HG03196 (cell line): ENCODE measurements around the gene CEBPB.

Experiments
- ATAC-seq: cut with Tn5 transposase; IDR thresholded peaks from one replicate; pipeline ENCODE4 v1.9.1; 2021; ENCODE audit not compliant: unreplicated experiment

CEBPB gene

DNA sequence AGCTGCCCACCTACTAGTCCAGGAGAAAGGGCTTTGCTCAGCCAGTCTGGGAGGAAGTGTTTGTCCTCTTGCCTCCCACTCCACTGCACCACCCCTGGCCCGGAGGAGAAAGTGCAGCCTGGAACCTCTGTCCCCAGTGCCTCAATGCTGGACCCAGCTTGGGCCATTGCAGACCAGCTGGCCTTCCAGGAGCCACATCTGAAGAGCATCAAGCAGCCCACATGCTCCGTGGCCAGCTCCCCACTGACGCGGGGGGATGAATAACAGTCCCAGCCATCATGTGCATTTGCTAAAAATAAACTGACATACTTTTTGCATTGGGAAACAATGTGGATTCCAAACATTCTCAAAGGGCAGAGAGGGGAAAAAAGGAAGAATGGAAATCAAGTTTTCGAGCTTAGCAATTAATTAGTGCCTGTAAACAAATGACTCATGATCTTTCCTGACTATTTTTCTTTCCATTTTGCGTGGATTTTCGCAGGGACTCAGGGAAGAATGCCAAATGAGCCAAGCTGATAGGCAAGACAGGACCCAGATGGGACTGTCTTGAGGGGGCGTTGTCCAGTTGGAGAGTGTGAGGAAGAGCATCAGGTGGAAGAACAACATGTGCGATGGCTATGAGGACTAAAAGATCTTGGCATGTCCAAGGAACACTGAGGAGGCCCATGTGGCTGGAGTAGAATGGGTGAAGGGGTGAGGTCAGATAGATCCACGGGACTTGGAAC is 34.1 kb downstream of the CEBPB start:
- ATAC-seq = no peak

DNA sequence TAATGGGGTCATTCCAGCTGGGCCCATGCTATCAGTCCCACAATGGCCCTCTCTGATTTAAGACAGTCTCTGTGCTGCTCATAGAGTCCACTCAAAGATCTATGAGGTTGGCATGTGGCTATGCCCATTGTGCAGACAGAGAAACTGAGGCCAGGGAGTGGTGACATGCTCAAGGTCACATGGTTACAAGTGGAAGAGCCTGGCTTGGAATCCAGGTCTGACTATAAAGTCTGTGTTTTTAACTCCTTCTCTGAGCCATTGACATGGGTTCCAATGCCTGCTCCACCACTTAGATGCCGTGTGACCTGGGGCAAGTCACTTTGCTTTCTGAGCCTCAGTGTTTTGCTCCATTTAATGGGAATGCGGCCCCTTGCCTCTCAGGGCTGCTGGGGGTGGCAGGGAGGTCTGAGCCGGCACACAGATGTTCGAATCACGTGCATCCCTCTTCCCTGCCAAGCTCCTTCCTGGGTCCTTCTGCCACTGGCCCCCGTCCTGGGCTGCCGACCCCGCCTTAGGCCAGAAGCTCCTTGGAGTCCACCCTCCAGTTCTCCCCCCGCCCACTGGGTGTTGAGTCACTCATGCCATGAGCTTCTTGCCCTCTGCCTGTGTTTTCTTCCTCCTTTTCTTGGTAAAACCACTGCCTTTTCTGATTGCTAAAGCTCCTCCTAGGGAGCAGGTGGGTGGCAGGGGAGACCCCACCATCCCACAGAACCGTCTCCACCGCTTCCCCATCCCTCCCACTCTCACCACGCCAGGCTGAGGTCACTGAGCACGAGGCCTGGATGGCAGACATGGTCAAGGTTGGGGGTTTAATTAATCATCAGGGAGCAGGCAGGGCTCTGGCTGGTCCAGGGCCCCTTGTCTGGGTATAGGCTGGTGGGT is 35.7 kb downstream of the CEBPB start:
- no peak for ATAC-seq

DNA sequence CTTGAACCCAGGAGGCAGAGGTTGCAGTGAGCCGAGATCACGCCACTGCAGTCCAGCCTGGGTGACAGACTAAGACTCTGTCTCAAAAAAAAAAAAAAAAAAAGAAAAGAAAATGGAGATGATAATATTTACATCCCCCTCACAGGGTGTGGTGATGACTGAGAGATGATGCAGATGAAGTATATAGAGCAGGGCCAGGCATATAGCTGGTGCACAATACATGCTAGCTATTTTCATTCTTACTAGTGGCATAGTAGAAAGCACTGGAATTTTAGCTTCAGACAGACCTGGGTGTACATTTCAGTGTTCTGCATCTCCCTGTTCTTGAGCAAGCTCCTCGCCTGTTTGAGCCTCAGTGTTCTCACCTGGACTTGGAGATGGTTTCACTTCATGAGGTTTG is 36.9 kb downstream of the CEBPB start:
- no peak for ATAC-seq

DNA sequence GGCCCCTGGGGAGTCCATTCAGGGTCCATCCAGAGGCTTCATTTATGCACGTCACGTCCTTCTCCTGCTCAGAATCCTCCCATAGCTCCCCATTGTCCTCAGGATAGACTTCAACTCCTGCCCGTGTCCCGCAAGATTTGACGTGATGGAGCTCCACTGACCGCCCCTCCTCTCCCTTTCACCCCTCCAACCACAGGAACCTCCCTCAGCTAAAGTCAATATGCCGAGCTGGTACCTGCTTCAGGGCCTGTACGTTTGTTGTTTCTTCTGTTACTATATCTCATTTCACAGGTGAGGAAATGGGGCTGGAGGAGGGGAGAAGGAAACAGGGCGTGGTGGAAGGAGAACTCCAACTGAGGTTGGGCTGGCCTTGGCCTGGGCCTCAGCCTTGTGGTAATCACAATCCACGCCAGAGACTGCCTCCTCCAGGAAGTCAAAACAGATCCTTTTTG is 38.6 kb downstream of the CEBPB start:
- no peak for ATAC-seq

DNA sequence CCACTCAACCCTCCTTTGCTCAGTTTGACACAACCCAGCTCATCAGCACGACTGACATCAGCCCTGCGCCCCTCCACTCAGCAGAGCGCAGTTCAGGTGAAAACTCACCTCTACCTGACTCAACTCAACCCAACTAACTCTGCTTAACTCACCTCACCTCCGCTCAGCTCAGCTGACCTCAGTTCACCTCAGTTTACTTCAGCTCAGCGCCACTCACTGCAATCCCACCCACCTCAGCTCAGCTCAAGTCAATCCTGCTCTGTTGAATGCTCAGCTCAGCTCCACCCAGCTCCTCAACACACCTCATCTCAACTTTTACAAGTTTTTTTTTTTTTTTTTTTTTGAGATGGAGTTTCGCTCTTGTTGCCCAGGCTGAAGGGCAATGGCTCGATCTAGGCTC is 39.6 kb downstream of the CEBPB start:
- no peak for ATAC-seq

DNA sequence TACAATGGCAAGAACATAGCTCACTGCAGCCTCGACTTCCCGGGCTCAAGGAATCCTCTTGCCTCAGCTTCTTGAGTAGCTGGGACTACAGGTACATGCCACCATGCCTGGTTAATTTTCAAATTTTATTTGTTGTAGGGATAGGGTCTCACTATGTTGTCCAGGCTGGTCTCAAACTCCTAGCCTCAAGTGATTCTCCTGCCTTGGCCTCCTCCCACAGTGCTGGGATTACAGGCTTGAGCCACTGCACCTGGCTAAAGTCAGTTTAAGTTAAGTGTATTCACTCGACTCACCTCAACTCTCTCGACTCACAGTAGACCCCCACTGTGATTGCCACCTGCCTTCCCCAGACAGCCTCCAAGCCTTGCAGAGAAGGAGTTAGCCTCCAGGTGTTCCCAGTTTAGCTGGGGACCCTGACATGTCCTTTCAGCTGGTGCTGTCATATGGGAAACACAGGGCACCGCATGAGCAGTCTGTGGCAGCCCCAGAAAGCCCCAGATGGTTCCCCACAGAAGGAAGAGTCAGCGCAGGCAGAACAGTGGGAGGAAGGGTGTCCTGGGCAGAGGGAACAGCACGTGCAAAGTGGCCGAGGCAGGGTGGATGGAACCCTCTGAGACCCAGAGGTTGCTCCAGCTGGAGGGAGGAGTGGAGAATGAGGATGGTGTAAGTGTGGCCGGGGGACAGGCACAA is 40.4 kb downstream of the CEBPB start:
- ATAC-seq = no peak

DNA sequence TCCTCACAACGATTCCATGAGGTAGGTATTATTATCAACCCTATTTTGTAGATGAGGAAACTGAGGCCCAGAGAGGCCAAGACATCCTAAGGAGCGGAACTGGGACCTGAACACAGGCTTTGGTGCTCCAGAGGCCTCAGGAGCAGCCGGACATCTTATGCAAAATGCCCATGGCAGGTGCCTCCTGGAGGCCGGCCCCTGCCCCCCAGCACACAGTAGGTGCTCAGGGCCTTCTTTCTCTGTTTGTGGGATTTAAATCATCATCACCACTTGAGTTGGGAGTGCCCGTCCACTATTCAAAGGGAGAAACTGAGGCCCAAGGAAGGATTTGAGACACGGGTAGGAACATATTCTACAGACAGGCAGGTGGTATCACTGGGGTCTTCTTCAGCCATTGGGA is 41.2 kb downstream of the CEBPB start:
- no peak for ATAC-seq

DNA sequence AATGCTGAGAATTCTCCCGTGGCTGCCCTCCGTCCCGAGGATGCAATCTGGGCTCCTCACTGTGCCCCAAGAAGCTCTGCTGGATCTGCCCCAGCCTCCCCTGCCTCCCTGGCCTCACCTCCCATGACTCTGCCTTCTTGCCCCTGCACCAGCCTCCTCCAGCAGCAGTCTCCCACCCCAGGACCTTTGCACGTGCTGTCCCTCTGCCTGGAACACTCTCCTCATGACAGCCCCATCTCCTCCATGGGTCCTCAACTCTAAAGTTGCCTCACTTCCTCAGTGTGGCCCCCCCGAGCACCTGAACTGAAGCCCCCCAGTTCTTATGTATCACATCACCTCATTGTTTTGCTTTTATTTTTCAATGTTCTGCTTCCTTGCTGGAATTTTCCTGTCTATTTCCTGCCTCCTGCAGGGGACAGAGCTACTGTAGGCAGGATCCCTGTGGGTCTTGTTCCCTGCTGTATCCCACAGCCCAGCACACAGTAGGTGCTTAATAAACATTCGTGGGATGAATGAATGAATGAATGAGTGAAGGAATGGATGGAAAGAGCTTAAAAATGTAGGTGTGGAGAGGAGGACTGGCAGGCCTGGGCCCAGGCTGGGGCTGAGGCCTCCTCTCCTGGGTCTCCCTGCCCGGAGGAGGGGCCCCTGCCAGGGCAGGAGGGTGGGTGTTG is 42.2 kb downstream of the CEBPB start:
- ATAC-seq = no peak

DNA sequence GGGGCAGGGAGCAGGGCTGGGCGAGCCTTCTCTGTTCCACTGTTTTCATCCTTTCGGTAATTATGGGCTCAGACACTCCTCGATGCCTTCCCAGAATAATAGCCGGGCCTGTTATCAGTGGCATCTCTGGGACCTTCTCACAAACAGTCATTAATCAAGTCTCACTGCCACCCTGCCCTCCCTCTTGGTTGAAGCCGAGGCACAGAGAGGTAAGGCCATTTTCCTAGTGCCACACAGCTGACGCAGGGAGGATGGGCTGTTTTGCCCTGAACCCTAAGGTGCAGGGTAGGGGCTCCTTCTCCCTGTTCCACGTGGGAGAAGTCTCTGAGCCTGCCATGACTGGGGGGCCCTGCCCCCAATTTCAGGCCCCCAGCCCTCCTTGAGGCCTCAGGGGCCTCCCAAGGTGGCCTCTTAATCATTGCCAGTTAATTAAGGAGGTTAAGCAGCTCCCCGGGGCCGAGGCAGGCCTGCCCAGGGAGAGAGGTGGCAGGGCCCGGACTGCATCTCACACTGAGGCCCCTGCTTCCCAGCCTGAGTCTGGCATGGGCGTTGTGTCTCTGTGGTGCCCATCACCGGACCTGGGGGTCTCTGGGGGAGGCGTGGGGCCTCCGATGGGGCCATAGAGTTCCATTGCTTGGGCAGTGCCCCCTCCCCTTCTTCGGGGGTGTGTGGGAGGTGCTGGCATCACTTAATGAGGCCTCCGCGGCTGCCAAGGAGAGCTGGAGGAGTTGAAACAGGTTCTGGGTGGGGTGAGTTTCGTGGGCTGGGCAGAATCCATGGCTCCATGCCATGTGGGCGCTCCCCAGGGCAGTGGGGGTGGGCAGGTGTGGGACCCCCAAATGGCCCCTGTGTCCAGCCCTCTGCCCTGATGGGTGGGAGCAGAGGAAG is 42.9 kb downstream of the CEBPB start:
- no peak for ATAC-seq

DNA sequence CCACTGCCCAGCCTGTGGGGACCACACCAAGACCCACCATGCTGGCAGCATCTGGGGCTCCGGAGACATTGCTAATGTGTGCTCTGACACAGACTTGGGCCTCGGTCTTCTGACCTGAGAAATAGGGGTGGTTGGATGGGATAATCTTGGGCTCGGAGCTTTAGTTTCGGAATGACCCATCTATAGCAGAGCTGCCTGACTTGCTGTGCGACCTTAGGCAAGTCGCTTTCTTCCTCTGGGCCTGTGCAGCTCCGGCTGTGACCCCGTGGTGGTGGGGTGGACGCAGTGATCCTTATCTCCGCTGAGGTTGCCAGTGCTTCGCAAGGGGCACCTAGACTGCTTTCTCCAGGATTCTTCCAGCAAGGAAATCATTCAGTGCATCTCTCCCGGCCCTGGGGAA is 43.7 kb downstream of the CEBPB start:
- no peak for ATAC-seq

DNA sequence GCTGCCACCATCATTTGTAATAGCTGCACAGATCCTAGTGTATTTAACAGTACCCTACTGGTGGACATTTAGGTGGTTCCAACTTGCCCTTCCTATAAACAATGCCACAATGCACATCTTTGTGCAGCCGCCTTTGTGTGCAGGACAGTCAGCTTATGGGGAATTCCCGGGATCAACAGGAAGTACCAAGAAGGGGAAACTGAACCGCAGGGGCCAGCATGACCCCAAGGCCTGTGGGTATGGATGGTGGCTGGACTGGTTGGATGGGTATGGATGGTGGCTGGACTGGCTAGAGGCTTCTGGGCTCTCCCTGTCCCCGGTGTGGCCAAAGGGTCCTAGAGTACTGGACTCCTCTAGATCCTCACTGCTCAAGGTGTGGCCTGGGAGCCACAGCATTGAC is 46.7 kb downstream of the CEBPB start:
- no peak for ATAC-seq

DNA sequence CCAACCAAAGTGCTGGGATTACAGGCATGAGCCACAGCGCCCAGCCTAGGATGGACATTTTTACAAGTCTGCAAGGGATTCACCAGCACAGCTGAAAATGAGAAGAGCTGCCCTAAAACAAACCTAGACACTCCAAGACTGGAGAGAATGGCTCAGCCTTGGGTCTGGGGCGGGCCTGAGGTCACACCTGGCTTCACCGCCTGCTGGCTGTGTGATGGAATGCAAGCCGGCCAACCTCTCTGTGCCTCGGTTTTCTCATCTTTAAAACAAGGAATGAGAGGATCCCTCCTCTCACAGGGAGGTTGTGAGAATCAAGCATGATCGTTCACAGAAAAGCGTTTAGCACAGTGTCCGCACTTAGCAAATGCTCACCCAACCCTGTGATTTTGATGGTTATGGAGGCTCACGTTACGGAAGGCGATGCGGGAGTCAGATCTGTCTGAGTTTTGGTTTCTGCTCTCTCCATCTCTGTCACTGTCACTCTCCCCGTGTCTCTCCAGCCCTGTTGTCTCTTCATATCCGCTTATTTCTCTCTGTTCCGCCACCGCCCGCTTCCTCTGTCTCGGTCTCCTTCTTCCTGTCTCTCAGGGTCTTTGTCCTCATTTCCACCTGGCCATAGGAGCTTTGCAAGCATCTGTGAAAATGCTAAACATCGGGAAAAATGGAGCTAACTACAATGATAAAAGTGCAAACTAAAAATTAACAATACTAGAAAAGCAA is 47.6 kb downstream of the CEBPB start:
- ATAC-seq = no peak

DNA sequence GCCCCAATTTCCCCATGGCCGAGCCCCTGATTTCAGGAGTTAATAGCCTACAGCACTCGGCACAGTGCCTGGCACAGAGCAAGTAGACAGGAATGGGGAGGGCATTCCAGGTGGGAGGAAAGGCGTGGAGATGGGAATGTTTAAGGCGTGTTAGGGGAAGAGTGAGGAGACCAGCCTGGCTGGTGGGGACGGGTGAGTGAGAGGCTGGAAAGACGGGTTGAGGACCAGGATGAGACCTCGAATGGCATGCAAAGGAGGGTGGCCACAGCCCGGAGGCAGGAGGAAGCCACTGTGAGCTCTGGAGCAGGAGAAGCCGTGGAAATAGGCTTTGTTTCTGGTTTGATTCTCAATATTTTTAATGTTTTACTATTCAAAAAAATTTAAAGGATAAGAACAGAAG is 49.5 kb downstream of the CEBPB start:
- ATAC-seq = no peak

DNA sequence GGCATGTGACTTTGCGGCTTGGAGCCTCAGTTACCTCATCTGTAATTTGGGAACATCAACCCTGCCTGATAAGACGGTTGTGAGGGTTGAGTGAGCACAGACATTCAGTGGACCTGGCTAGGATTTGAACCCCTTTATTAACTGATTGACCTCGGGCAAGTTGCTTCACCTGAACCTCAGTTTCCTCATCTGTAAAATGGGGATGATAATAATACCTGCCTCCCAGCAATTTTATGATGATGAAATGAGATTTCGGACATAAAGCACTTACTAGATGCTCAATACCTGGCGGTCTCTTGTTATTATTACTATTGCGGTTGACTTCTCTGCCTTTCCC is 51.5 kb downstream of the CEBPB start:
- no peak for ATAC-seq
